Putamen (tissue), 1 donor: ENCODE data around the gene HNRNPM.
"Not testable (repeated sequence)": the region's sequence is repeated elsewhere in the genome, so short reads cannot be mapped to it uniquely, and the experiment has no call there.

Experiments
- DNase-seq: peaks from one replicate; pipeline ENCODE4 v3.0.0-alpha.2; 2016; ENCODE audit warnings: low spot score

HNRNPM gene

DNA sequence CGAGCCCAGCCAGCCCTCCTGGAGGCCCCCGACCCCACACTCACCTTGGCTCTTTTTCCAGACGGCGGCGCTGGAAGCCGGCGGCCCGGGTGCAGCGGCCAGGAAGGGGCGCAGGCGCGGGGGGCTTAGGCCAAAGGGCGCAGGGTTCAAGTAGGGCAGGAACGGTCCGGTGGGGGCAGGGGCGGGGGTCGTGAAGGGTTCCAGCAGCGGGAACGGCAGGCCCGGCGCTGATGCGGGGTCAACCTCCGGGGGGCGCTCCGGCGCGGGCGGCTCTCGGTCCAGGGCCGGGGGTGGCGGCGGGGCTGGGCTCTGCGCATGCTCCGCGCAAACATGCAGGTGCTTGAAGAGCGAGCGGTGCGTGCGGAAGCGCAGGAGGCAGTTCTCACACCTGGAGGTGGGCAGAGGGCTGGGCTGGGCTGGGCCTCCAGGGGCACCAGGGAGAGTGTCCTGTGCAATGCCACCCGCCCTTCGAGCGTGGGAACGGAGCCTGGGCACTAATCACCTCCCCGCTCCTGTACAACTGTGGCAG is 66.9 kb downstream of the HNRNPM start:
- no peak for DNase-seq

DNA sequence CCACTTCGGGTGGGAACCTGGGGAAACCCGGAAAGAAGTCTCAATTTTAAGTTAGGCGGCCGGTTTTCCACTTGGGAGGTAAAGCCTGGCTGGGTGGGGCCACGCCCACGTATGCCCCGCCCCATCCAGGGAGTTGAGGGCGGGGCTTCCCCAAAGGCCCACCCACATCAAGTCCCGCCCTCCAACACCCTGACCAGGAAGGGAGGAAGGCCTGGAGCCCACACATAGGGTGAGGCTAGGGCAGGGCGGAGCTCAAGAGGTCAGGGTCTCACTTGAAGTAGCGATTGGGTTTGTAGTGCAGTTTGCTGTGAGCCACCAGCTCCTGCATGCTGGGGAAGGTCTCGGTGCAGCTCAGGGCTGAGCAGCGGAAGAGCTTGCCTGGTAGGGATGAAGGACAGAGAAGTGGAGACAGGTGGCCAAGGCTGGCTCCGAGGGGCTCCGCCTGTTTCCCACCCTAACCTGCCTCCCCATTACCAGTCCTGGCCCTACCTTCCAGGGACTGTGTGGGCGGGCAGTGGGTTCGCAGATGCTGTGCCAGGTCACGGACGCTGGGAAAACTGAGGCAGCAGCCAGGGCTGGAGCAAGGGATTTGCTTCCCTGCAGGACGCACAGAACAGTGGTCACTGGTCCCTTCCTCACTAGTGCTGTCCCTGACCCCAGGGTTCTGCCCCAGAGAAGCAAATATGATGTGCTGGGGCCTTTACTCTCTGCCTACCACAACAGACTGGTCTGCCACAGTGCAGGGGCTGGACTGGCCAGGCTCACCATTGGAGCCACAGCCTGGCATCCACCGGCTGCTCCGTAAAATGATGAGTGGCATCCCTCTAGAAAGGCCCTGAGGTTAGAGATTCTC is 67.6 kb downstream of the HNRNPM start:
- no peak for DNase-seq

DNA sequence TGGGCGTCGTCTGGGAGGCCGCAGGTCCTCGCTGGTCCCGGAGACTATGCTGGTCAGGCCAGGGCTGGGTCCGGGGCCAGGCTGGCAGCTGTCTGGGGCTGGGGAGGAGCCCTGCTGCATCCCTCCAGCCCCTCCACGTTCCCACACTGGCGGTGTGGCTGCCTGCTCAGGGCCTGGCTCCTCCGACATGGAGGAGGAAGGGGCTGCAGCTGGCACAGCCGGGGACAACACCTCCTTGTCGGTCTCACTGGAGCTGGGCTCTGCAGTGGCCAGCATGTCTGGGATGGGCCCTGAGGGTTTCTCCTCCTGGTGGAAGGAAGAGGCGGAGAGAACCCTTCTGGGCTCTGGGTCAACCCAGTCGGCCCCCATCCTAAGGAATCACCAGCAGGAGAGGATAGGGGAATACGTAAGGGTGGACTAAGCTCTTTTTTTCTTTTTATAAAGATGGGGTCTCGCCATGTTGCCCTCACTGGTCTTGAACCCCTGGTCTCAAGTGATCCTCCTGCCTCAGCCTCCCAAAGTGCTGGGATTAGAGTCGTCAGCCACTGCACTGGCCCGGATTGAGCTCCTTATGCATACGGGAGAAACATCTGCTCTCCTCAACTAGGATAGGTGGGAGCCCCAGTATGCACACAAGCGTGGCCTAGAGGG is 68.4 kb downstream of the HNRNPM start:
- no peak for DNase-seq

DNA sequence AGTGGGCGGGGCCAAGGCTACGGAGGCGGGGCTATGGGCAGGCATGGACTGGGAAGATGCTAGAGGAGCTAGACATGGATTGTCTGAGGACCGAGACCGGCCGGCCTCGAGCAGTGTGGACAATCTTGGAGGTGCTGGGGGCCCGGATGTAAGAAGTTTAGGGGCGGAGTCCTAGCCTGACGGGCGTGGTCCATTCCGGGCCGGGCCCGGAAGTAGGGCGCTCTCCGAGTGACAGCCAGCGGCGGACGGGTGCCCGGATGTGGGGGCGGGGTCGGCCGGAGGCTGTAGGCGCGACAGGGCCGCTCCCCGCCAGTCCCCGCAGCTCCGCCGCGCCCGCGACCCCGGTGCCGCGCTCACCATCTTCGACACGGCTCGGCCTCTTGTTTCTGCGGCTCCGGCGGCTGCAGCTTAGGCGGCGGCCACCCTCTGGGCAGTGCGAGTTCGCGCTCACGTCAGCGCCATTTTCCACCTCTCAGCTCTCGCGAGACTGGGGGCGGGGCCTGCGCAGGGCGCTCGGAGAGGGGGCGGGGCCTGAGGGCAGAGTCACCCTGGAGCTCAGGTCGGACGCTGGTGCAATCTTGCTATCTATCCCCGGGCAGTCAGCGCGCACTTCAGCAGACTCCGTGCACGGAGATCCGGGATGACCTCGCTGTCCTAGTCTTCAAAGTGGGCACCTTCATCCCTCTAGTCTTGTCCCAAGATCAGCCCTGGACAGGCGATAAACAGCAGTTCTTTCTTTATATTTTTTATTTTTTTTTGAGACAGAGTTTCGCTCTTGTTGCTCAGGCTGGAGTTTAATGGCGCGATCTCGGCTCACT is 69.1 kb downstream of the HNRNPM start, which contains the start of gene ZNF414:
Gene ZNF414, minus strand, starts transcription at position 481 of the 818 bp plus-strand sequence. Its CDS starts 121 bp downstream, at position 360.
- peak; percentile 92 for DNase-seq

DNA sequence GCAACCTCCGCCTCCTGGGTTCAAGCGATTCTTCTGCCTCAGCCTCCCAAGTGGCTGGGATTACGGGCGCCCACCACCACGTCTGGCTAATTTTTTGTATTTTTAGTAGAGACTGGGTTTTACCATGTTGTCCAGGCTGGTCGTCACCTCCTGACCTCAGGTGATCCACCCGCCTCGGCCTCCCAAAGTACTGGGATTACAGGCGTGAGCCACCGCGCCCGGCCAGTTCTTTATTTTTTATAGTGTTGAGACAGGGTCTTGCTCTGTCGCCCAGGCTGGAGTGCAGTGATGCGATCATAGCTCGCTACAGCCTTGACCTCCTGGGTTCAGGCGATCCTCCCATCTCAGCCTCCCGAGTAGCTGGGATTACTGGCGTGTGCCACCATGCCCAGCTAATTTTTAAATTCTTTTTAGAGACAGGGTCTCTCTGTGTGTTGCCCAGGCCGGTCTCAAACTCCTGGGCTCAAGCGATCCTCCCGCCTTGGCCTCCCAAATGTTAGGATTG is 69.8 kb downstream of the HNRNPM start:
- not testable (repeated sequence) for DNase-seq

DNA sequence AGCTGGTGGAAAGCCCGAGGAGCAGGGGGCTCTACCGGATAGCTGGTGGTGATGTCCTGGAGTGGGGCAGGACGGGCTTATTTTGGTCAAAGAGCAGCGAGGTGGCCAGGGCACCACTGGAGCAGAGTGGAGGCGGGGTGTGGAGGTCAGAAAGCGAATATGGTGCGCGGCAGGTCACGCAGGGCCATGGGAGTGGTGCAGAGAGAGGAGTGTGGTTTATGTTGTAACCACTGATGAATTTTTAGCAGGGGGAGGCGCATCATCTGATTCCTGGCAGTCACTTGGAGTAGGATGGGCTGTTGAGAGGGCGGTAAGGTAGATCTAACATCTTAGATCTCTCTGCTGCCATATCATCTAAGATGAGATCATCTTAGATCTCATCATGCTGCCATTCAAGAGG is 70.5 kb downstream of the HNRNPM start:
- DNase-seq = peak; percentile 49

DNA sequence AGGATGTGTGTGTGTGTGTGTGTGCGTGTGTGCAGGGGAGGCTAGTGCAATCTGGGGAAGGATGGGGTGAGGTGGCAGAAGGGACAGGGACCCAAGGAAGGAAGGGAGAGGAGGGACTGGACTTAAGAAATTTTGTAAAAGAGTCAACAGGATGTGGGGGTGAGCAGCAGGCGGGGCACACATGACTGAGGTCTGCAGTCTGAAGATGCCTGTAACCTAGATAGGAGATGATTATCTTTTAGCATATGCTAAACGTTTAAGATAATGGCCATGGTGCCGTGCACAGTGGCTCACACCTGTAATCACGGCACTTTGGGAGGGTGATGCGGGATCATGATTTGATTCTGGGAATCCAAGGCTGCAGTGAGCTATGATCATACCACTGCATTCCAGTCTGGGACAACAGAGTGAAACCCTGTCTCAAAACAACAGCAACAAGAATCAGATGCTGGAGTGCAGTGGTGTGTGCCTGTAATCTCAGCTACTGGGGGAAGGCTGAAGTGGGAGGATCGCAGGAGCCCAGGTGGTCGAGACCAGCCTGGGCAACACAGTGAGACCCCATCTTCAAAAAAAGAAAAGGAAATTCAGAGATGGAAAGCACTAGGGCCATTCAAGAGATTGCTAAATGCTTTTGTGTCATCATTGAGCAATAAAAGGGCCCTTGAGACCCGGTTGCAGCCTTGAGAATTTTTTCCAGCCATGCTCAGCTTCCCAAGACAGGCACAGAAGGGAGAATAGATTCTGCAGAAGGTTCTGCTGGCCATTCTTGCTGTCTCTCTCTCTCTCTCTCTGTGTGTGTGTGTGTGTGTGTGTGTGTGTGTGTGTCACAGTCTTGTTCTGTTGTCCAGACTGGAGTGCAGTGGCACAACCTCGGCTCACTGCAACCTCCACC is 73.0 kb downstream of the HNRNPM start:
- DNase-seq = no peak

DNA sequence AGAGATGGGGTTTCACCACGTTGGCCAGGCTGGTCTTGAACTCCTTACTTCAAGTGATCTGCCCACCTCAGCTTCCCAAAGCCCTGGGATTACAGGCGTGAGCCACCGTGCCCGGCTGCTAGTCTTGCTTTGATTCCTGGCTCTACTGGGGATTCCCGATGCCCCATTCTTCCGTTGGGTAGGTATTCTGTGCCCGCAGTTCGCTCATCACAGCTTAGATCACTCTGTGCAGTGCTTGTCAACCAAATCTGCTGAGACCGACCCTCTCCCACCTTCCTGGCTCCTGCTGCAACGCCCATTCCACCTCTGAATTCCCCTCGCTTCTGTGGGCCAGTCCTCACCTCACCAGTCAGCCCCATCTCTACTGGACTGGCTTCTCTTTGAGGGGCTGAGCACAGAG is 73.8 kb downstream of the HNRNPM start:
- no peak for DNase-seq

DNA sequence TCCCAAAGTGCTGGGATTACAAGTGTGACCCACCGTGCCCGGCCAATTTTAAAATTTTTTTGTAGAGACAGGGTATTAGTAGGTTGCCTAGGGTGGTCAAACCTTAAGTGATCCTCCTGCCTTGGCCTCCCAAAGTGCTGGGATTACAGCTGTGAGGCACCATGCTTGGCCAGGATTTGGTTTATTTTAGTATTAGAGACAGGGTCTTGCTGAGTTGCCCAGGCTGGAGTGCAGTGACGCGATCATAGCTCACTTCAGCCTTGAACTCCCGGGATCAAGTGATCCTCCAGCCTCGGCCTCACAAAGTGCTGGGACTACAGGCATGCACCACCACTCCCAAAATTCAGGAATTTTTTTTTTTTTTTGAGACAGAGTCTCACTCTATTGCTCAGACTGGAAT is 74.6 kb downstream of the HNRNPM start:
- no peak for DNase-seq

DNA sequence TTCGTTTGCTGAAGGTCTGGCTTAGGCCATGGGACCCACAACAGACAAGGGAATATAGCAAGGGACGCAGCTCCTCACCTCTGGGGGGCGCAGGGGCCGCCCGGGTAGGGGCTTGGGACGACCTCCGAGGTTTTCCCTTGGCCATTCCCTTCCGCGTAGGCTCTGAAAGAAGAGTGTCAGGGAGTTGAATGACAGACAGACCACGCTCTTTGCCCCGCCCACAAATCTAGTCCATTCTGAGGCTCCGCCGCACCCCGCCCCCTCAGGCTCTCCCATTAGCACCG is 80.6 kb downstream of the HNRNPM start:
- no peak for DNase-seq

DNA sequence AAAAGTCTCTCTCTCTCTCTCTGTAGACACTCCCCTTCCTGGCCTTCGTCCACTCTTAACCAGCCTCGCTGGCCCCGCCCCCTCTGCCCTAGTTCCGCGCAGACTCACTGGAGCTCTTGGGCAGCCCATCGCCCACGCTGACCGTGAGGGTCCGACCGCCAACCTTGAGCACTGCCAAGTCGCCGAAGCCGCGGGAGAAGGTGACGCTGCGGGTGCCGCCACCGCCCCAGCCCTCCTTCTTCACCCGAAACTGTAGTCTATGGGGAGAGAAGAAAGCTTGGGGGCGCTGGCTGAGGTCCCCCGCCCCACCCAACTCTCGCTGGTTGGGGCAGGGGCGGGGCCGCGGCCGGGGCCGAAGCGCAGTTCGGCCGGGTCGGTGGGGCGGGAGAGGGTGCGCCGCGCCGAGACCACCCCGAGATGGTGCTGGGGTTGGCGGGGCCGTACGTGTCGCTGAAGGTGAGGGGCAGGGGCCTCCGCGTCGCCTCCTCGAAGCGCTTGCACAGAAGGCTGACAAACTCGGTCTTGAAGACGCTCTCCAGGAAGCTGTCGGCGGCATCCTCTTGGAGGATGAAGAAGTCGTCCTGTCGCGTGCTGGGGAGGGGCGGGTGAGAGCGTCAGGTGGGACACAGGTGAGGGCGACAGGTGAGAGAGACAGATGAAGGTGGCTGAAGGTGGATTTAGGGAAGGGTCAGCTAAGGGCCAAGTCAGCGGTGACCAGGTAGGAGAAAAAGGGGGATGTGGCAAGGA is 81.7 kb downstream of the HNRNPM start:
- peak; percentile 84 for DNase-seq

DNA sequence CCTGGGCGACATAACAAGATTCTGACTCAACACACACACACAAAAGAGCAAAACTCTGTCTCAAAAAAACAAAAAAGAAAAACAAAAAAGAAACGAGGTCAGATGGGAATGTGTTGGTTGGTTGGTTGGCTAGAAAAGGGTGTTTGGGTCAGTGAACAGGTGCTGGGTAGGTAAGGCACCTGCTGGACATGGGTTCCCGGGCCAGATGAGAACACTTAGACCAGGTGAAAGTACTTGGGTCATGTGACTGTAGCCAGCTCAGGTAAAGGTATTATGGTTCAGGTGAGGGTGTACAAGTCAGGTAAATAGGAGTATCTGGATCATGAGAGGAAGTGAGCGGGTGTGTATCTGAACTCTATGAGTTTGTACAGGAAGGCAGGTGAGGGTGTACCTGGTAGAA is 83.7 kb downstream of the HNRNPM start:
- no peak for DNase-seq

DNA sequence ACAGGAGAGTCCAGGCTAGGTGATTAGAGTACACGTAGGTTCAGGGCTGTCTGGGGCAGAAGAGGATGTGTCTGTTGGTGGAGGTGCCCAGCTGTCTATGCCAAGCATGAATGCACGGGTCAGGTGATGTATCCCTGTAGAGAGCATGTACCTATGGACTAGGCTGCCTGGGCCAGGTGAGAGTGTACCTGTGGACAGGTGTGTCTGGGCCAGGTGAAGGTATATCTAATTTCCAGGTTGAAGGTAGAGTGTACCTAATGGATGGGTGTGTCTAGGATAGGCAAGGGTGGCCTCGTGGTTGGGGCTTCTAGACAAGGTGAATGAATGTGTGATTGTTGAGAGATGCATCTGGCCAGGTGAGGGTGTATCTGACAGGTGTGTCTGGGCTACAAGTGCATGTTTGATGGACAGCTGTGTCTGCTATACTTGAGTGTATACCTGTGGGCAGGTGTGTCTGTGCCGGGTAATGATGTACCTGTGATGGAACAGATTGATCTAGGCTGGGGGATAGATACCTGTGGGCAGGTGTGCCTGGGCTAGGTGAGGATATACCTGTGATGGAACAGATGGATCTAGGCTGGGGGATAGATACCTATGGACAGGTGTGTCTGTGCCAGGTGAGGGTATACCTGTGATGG is 84.7 kb downstream of the HNRNPM start:
- no peak for DNase-seq

DNA sequence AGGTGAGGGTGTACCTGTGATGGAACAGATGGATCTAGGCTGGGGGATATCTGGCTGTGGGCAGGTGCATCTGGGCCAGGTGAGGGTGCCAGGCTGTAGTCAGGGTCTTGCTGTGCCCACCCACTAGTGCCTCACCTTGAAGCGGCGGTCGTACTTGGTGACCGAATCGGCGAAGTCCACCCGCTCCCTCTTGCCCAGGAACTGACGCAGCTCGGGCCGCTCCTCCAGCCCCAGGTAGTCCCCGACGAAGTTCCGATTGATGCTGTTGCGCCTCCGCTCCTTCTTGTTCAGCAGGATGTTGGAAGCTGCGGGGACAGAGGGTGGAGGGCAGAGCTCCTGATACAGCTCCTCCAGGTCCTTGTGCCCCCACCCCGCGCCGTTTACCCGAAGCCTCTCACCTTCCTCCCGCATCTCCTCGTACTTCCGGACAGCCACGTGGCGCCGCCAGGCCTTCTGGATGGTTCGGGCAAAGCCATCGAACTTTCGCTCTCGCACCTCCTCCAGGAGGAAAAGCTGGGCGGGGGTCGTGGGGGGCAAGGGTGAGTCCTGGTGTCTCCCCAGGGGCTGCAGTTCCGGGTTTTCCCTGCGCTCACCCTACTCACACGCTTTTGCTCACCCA is 85.4 kb downstream of the HNRNPM start:
- DNase-seq = no peak

DNA sequence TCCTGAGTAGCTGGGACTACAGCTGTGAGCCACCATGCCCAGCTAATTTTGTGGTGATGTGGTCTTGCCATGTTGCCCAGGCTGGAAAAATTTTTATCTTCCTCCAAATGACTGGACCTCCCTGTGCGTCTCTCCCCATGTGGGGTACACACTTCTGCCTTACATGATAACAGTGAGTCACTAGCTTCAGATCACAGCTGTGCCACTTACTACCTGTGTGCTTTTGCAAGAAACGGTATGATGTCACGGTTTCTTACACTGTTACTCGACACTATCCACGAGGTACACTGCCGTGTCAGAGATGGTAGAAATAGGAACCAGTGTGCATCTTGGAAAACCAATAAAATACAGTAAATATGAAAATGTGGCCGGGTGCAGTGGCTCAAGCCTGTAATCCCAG is 86.7 kb downstream of the HNRNPM start:
- no peak for DNase-seq

DNA sequence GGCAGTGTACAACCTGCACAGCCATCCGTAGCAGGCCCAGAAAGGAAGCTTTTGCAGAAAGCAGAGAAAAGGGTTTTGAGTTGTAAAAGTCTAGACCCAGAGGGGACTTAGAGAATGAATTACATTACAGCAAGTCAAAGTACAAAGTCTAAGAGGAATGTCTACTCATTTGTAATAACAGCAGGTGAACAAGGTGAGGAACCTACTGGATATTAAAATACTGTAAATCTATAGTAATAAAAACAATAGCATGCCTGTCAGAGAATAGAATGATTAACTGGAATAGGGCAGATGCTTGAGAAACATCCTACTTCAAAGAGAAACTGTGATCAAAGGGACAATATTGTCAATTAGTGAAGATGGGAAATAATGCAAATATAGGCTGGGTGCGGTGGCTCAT is 87.5 kb downstream of the HNRNPM start:
- DNase-seq = no peak

DNA sequence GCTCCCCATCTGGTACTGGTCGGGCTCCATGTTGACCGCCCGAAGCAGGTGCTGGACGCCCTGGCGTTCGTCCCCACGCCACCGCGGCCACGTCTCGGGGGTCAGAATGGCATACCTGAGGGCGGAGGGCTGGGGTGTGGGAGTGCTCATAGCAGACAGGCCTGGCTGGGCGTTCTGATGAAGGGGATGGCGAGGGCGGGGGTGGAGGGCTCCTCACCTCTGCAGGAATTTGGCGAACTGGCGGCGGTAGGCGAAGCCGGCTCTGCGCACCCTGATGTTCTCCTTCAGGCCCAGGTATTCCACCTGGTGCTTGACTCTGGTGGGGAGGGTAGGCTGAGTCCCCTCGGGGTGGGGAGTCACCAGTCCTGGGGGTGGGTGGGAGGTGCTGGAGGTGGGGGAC is 91.5 kb downstream of the HNRNPM start:
- no peak for DNase-seq

DNA sequence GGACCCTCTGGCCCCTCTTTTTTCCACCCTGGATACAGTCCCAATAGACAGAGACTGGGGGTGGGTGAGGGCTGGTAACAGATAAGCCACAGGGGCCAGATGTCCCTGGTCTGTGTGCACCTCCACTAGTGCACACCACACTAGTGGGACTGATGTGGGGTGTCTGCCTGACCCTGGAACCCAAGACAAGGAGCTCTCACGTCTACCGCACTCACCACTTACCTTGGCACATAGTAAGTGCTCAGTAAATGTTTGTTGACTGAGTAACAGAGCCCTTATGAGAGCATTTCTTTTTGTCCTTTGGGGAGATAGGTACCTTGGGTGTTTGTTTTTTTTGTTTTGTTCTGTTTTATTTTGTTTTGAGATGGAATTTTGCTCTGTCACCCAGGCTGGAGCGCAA is 92.3 kb downstream of the HNRNPM start:
- no peak for DNase-seq
